HG03097 (cell line): Measurements from ENCODE around the gene SDCBP2.

Experiments
- ATAC-seq: cut with Tn5 transposase; IDR thresholded peaks from one replicate; pipeline ENCODE4 v1.9.1; 2021; ENCODE audit not compliant: unreplicated experiment, low FRiP score

SDCBP2 gene

GRCh38 chr20:1299522-1299921, 29.4 kb downstream of the SDCBP2 start:
- no peak for ATAC-seq

DNA sequence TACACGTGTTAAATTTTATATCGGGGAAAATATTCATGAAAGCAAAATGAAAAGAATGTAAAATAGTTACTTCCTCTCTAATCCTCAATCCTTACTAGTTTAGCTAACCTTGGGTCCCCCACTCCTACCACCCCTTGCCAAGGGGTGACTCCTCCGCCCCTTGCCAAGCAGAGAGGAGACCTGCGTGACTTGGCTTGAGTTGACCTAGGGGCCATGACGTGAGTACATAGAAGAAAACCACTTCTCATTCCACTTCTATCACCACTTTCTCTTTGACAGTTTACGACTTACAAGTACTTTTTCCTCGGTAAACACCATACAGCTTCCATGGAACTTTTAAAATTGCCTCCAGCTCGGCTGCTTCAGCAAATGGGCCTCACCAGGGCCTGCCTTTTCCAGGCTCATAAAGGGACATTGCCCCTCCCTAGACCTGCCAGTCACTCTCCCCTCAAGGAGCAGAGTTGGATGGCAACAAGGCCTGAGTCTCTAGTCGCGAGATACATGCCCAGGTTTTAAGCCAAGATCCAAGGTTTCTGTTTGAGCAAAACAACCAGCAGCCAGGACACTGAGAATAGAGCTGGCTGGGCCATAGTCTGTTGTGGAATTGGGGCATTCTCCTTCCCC, 29.9 kb downstream of the SDCBP2 start:
- ATAC-seq = no peak

DNA sequence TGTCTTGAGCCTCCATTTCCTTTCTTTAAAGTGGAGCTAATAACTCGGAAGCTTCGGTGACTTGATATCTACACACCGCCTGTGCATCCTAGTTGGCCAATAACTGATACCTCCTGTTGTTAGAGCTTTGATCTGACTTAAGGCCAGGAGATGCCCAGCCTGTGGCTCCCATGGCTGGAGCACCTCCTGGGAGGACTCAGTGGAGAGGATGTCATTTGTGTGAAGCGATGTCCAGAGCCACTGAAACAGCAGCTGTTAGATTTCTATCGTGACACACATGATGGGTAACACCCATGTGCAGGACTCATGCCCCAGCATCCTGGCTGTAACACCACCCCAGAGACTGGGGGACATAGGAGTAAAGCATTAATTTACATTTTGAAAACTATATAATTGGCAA, 30.8 kb downstream of the SDCBP2 start:
- ATAC-seq = no peak

GRCh38 chr20:1297486-1297885, 31.5 kb downstream of the SDCBP2 start:
- no peak for ATAC-seq

GRCh38 chr20:1296922-1297321, 32.0 kb downstream of the SDCBP2 start:
- ATAC-seq = no peak

GRCh38 chr20:1296117-1296610, 32.8 kb downstream of the SDCBP2 start:
- no peak for ATAC-seq

DNA sequence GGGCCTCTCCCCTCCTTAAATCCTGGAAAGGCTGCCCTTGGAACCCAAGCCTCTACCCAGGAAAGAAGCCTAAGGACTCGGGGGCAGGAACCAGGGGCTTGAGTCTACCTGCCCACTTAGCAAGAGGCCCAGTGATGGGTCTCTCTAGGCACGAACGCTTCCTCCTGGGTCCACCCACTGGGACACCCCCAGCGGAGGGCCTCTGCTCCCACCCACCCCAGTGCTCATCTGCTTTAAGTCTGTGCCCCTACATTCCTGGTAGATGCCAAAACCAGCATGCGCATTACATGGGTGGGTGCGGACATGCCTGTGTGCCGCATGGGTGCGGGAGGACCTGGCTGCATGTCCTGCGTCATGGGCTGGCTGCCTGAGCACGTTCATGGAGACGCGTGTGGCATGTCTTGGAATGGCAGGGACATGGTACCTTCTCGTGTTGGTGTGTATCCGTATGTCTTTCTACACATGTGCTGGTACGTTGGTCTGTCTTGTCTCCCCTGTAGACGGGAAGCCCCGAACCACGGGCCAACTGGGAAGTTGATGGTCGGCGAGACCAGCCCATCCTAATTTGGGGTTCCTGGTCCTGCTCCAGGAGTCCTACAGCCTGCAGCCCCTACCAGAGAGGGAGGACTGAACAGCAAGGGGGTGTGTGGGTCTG, 33.5 kb downstream of the SDCBP2 start:
- ATAC-seq = no peak

GRCh38 chr20:1294497-1294896, 34.4 kb downstream of the SDCBP2 start:
- ATAC-seq = no peak

GRCh38 chr20:1293641-1294379, 35.1 kb downstream of the SDCBP2 start:
- ATAC-seq = no peak

- no peak for ATAC-seq
Observed at GRCh38 chr20:1292620-1293019, 36.3 kb downstream of the SDCBP2 start.

DNA sequence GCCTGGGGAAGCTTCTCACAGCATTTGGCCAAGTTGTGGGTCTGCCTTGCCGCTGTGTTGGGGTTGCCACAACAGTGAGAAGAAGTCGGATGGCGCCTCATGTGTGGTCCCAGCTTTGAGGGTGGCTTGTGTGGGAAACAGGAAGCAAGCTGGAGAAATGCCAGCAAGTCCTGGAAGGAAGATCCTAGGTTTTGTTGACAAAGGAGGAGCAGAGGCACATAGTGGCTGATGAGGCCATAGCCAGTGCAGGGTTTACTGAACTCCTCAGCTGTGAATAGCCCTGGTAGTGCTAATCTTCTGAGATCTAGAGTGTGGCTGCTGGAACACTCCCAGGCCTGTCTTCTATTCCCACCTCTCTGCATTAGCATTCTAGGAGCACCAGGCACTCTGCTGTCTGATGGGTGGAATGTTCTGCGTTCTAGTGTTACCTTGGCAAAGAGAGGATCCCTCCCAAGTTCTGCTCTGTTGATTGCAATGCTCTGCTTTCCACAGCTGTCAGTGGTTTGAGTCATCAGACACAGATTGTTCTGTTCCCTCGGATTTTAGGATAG, 37.7 kb downstream of the SDCBP2 start:
- no peak for ATAC-seq

GRCh38 chr20:1287787-1288569, 41.0 kb downstream of the SDCBP2 start:
- no peak for ATAC-seq

DNA sequence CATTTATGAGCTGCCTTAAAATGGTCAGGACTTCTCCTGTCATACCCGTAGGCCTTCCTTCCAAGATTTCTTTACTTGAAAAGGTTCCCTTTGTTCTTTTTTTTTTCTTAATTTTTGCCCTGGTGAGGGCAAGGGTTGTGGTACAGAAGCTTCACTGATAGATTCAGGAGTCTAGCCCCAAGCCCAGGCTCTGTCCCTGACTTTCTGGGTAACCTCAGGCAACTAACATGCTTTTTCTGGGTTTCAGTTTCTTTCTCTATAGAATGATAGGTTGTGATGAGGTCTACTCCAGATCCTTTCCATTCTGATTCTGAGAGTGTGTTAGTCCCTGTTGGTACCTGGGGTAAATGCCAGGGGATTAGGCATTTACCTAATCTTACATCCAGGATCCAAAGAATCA, 41.6 kb downstream of the SDCBP2 start:
- no peak for ATAC-seq

DNA sequence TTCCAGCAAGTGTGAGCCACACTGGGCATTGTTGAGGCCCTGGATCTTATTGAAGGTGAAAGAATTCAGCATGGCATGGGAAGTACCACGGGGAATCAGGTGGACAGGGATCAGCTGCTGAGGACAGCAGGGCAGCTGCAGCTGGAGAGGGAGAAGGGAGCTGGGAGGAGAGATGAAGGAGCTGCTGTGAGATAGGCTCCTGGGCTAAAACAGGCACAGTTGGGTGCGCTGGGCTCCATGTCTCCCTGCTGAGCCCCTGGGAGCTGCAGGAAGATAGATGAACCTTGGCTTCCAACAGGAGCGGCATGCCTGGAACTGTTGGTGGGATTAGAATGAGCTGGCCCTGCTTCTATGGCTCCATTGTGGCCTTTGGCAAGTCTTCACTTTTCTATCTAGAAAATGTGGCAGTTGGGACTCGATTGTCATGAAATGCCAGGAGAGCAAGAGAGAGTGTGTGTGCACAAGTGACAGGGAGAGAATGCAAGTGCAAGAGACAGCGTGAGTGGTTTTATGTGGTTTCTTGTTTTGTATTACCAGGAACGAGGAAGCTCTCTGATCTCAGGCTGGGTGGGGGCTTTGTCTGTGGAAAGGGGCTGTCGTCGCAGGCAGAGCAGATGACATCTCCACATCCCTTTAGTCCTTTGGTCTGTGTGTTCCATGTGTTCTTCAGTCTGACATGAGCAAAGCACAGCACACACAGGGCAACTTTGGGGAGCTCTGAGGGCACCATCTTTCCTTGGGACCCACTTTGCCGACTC, 42.5 kb downstream of the SDCBP2 start:
- no peak for ATAC-seq

GRCh38 chr20:1283522-1284510, 45.1 kb downstream of the SDCBP2 start:
- ATAC-seq = no peak

- ATAC-seq = no peak
Observed at GRCh38 chr20:1282966-1283365, 46.0 kb downstream of the SDCBP2 start.

DNA sequence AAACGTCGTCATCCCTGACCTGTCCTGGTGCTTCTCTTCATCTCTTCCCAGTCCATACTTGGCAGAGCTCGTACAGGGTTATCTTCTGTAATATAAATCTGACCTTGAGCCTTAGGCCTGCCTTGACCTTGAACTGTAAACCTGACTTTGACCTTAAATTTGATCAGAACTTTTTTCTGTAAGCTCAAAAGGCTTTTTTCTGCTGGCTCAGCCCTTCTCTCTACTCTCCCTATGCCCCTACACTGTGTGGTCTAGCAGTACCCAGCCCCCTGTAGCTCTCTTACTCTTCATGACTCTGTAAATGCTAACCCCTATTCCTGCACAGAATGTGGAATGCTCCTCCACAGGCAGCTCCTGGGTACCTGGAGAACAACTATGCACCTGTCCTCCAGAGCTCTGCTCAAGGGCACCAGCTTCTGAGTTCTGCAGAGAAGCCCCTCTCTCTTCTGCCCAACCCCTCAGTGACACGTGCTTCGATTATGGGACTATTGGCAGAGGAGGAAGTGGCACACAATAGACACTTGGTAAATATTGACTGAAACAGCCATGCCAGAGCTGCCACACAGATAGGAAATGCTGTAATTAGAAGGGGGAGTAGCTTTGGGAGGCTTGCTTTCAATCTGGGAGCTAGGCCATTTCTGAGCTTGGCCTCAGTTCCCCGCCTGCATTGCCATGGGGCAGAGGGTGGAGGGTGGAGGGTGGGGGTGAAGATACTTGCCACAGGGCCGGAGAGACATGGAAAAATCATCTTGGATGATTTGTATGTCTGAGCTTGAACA, 47.5 kb downstream of the SDCBP2 start:
- ATAC-seq = no peak
